ENCODE measurements around the gene ADAMTSL4.

Gene ADAMTSL4

DNA sequence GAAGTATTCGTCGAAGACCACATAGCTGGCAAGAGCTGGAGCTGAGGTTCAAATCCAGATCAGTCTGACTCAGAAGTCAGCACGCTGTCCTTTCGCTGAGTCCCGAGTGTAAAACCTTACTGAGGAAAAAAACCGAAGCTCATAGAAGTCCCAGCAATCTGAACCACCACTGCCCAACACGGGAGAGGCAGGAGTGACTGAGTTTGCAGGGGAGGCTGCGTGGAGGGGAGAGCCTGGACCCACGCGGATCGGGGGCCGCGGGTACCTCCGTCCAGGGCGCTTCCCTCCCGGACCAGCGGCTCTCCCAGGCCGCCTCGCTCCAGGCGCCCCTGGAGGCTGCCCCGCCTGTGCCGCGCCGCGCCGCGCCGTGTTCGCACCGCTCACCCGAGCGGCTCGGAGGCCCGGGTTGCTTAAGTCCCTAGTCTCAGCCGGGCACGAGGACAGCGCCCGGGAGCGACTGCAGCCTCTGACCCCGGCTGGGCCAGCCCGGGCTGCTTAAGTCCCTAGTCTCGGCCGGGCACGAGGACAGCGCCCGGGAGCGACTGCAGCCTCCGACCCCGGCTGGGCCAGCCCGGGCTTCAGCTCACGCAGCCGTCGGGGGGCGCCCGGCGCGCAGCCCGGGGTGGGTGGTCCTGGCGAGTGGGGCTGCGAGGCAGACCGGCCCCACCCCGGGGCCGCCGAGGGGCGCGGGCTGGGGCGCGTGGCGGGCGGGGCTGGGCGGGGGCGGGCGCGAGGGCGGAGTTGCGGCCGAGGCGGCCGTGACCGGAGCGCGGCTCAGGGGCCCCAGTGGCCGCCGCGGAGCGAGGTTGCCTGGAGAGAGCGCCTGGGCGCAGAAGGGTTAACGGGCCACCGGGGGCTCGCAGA, at the start of gene ADAMTSL4:
TSS of gene ADAMTSL4 (plus strand) at position 777 of the 864 bp plus-strand sequence. CDS start 2,881 bp downstream, outside the sequence.
- DNase-seq, result peak; percentile 86

DNA sequence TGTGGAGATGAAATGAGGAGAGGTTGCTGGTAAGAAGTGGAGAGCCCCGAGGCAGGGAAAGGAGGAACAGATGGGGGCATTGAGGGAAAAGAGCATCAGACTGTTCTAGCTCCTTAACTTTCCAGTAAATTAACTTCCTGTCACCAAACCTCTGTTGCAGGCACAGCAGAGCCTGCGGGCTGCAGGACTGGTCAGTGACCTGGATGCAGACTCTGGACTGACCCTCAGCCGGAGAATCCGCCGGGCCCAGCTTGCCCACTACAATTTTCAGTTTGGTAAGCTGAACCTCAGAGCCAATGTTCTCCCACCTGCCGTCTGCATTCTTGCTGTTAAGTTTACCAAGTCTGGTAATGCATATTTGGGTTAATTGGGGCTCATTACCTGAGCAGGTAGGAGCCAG, 43.8 kb upstream of the ADAMTSL4 start:
- DNase-seq, result no peak

DNA sequence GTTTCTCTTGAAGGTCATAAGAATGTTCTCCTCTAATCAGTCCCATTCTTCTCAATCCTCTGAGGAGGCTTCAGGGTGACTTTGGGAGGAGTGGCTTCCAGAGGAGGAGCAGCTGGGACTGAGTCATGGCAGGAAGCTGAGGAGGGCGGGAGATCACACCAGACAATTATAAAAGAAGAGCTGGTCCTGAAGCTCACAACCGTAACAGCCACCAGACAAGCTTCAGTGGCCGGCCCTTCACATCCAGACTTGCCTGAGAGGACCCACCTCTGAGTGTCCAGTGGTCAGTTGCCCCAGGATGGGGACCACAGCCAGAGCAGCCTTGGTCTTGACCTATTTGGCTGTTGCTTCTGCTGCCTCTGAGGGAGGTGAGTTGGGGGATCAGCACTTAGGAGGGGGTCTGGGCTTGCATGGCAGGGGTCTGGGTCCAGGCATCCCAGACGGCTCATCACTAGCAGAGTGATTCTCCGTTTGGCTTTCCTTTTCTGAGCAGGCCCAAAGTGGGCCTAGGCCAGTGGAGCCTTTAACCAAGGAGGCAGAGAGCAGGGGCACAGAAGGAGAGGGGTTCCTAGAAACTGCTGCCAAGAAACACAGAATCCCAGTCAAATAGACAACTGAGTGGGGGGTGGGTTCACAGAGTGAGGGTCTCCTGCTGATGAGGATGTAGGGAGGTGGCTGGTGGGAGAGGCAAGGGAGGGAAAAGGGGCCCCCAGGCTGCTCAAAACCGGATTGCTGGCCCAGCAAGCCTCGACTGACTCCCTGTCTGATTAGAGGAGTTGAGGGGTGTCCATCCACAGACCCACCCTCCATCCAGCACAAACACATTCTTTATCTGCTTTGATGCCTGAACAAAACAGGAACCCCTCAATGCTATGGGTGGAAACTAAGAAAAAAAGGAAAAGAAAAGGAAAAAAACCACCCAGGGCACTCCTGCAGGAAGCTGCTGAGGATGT, 41.0 kb upstream of the ADAMTSL4 start, which contains the start of gene ECM1:
TSS of gene ECM1 (plus strand) at position 198 of the 953 bp plus-strand sequence. CDS start at position 299, 101 bp downstream.
- peak; percentile 73 for DNase-seq

DNA sequence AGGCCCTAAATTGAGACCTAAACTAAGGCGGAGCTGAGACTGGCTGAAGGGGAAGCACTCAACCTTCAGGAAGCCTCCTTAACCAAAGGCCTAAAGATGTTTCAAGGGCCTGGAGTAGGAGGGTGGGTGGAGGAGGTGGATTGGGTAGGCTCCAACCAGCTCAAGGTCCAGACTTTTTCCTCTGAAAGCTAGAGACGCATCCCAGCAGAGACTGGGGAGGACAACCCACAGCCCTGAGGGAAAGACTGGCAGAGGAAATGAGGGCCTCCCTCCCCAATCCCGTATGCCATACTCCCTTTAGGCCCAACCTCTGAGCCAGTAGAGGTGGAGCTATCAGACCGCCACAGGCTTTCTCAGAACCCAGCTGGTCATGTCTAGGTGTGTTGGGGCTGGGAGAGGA, 40.2 kb upstream of the ADAMTSL4 start:
- no peak for DNase-seq

DNA sequence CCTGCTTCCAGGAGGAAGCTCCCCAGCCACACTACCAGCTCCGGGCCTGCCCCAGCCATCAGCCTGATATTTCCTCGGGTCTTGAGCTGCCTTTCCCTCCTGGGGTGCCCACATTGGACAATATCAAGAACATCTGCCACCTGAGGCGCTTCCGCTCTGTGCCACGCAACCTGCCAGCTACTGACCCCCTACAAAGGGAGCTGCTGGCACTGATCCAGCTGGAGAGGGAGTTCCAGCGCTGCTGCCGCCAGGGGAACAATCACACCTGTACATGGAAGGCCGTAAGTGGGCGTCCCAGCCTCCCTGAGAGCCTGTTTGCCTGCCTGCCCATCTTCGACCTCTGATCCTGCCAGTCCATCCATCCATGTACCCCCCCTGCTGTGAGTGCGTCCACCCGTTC, 37.7 kb upstream of the ADAMTSL4 start:
- no peak for DNase-seq

DNA sequence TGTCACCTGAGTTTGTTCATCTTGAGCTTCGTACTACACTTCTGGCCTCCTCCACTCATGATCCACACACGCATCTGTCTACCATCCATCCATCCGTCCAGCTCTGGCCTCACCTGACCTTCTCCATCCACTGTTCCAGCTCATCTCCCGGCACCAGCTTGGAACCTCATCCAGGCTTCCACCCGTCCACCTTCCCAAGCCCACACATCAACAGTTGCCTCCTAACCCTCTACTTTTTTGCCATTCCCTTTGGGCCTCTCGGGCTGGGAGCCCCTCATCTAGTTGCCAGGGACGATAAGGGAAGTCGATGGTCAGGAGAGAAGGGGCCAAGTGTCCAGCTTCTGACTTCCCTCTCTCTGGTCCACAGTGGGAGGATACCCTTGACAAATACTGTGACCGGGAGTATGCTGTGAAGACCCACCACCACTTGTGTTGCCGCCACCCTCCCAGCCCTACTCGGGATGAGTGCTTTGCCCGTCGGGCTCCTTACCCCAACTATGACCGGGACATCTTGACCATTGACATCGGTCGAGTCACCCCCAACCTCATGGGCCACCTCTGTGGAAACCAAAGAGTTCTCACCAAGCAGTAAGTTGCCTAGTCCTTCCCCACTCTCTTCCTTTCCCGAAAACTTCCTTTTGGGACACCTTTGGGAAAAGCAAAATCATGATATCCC, 37.1 kb upstream of the ADAMTSL4 start:
- no peak for DNase-seq

DNA sequence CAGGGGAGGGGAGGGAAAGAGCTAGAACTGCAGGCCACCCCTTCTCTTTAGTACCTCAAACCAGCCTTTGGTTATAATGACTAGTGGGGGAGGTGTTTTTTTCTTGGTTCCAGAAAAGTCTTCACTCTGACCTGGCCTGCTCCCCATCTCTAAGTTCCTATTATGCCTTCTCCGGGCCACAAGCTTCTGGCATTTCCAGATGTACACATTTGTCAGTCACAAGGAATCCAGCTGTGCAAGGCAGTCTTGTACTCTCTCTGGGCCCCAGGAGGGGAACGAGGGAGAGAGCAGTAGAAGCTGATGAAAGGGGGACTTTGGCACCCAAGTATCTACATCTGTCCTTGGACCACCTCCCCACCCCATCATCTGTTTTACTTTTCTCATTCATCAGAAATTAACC, 36.4 kb upstream of the ADAMTSL4 start:
- DNase-seq, result no peak

DNA sequence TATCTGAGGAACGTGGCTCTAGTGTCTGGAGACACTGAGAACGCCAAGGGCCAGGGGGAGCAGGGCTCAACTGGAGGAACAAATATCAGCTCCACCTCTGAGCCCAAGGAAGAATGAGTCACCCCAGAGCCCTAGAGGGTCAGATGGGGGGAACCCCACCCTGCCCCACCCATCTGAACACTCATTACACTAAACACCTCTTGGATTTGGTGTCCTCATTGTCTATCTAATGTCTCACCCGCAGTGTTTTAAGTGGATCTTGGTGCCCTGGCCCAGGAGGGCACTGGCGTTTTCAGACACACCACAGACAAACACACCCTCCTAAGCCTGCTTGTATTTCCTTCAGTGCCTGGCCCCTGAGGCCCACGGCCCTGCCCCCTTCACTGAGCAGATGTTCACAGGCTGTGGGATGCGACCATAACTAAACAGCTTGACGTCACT, 35.8 kb upstream of the ADAMTSL4 start:
- peak; percentile 53 for DNase-seq

DNA sequence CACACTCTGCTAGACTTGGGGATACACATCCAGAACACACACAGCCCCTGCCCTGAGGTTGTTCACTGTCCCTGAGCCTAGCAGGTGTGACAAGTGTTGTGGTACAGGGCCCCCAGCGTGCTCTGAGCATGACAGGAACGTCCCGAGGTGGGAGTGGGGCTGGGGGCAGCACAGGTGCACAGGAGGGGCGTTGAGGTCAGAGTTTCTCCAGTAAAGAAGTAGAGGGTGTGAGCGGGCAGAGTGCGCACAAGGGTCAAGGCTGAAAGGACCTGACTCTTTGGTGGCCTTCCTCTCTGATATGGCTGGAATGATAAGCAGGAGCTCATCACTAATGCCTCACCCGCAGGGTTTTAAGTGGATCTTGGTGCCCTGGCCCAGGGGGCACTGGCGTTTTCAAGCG, 34.9 kb upstream of the ADAMTSL4 start:
- no peak for DNase-seq

DNA sequence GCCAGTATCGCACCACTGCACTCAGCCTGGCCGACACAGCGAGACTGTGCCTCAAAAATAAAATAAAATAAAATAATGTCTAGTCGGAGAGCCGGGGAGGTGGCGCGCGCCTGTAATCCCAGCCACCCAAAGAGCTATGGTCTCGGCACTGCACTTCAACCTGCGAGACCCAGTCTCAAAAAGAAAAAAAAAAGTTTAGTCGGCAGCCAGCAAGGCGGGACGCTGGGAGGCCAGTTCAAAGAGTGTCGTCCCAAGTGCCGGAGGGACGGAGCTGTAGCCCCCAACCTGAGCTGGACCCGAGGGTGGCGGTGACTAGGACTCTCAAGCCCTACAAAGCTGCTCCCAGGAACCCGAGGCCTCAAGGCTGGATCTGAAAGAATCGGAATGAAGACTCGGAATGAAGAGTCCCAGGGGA, 34.3 kb upstream of the ADAMTSL4 start:
- DNase-seq, result no peak

DNA sequence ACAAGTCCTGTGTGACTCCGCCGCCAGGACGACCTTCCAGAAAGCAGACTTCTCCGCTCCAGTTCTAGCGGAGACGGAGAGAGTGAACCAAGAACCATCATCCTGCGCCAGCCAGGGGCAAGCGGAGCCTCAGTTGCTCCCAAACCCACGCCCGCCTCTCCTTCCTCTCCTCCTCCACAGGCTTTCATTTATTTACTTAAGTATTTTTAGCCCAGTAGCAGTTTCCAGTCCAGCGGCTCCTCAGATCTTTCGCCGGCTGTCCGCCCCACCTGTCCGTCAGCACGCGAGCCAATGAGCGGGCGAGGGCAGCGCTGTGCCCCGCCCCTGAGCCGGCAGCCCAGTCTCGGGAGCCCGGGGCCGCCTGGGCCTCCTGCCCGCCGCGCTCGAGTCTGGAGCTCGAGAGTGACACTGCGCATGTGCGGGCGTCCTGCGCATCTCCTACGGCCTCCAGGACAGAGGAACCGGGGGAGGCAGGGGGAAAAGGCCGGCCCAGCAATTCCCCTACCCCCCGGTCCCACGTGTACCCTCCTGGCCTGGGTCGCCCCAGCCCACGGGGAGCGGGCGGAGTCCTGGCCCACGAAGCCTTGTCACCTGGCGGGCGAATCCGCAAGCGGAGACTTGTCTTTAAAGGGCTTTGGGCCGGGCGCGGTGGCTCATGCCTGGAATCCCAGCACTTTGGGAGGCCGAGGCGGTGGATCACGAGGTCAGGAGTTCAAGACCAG, 33.7 kb upstream of the ADAMTSL4 start, which contains the start of gene FALEC:
TSS of gene FALEC (plus strand) at position 425 of the 722 bp plus-strand sequence.
- peak; percentile 98 for DNase-seq

DNA sequence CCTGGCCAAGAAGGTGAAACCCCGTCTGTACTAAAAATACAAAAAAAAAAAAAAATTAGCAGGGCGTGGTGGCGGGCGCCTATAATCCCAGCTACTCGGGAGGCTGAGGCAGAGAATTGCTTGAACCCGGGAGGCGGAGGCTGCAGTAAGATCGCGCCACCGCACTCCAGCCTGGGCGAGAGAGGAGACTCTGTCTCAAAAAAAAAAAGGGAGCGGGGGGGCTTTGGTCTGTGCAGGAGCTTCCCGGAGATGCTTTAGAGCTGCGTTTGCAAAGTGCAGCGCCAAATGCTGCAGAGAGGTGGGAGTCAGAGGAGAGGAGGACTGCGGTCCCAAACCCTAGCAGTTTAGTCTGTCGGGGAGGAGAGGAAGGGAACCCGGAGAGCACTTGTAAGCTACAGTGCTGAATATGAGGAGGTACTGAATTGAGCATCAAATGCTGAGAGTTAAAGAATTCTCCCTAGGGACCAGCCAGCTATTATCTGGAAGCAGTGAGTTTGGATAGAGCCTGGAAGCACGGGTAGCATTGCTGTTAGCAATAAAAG, 33.1 kb upstream of the ADAMTSL4 start:
- DNase-seq, result peak; percentile 42

DNA sequence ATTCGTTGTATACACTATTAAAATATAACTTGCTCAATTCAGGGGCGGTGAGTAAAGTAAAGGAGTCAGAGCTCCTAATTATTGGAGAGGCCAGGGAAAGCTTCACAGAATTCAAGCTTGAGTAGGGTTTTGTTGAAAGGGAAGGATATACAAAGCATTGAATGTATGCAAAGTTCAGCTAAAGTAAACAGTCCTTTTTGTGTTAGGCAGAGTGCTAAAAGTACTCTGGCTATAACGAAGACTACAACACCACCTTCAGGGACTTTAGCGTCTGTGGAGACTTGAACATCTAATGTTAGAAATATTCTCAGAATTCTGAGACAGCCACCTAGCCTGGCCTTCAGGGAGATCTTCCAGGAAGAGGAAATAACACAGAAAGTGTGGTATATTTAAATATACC, 32.6 kb upstream of the ADAMTSL4 start:
- DNase-seq, result peak; percentile 62

DNA sequence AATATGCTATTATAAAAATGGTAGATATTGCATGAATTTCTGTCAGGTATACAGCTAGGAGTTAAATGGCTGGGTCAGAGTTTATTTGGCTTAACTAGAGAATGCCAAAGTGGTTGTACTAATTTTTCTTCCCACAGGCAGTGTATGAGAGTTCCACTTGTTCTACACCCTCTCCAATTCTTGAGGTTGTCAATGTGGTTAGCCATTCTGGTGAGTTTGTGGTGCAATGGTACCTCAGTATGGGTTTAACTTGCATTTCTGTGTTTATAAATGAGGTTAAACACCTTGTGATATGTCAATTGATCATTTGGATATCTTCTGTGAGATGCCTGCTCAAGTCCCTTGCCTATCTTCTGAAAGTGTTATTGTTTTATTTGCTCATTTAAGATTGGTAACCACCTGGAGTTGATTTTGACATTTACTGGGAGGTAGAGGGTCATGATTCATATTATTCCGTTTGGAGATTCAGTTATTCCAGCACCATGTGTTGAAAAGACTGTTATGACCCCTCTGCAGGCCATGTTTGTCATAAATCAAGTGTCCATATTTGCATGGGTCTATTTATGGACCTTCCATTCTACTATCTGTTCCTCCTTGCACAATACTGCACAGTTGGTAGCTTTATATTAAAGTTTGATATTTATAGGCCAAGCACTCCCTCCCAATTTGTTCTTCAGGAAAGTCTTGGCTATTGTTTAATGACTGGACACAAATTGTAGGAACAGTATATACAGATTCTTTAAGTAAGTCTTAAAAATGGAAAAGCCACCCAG, 27.8 kb upstream of the ADAMTSL4 start:
- no peak for DNase-seq

DNA sequence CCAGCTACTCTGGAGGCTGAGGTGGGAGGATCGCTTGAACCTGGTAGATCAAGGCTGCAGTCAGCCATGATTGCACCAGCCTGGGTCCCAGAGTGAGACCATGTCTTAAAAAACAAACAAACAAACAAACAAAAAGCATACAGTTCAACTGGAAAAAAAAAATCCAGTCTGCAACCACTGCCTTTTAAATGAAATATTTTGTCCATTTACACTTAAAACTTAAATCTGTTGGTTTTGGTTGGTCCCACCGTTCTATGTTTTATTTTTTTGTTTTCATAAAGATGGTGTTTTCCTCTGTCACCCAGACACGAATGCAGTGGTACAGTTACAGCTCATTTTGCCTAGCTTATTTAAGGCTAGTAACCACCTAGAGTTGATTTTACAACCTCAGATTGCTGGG, 23.9 kb upstream of the ADAMTSL4 start:
- no peak for DNase-seq

DNA sequence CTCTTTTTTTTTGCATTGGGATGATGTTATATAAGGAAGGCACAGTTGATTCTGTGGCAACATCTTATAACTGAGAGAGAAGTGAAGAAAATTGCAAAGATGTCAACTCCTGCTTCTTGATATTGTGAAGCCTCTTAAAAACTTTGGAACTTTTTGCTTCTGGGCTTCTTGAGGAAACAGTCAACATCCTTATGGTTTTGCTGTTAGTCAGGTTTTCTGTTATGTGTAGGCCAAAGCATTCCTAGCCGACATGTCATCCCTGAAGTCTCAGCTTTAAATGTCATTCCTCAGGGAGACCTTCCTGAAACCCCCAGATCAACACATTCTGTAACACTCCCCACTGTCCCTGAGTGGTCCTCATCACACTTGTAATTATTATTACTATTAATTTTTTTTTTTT, 21.0 kb upstream of the ADAMTSL4 start:
- no peak for DNase-seq

DNA sequence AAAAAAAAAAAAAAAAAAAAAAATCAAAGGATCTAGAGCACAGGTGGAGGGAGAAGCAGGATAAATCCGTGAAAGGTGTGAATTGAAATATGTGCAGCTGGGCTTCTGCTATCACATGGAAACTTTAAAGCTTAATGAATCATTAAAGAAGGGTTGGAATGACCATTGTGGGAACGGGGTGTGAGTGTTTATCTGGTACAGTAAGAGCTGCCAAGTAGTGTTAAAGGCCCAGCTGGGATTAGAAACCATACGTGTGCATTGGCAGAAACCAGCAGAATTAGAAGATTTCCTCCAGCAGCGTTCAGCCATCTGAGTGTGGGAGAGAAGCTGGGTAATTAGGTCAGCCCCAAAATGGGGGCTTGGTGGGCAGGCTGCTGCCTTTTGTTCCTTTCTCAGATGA, 20.2 kb upstream of the ADAMTSL4 start:
- peak; percentile 24 for DNase-seq

DNA sequence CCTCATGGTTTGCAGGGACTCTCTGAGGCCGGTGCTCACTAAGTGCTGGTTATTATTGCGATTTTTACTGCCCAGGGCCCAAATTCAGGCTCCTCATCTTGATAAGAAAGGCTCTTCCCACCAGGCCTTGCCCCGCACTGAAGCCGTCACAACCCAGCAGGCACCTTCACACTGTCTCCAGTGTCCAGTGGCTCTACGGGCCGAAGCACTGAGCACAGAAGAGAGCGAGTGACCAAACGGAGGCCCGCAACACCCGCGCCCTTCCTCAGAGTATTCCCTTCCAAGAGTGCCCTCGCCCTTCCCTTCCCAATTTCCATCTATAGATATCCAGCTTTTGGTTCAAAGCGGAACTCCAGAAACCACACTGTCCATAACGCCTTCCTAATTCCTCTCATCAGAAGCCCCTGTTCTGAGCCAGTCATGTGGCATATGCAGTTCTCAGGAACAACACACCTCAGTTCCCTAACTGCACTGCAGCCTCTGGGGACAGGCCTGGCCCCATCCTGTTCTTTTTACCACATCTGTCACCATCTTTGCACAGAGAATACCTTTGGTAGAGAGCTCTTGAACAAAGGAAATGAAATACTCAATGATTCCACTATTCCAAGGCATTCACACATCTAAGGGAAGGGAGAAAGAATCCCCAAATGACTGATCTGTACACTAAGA, 18.6 kb upstream of the ADAMTSL4 start:
- DNase-seq, result no peak

DNA sequence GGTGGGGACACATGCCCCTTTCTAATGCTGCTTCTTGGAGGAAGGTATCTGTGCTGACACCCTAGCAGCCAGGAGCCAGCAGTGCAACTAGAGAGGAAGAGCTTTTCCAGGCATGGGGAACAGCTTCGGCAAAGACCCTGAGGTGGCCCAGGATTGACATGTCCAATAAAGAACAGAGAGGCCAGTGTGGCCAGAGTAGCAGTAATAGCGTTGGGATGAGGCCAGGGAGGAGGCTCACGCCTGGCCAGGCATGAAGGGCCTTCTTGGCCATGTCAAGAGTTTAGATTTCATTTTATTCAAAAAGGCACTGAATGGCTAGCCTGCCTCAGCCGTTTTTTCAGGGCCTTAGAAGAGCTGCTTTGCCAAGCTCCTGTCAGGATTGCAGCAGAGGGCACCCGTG, 16.3 kb upstream of the ADAMTSL4 start:
- DNase-seq, result no peak

DNA sequence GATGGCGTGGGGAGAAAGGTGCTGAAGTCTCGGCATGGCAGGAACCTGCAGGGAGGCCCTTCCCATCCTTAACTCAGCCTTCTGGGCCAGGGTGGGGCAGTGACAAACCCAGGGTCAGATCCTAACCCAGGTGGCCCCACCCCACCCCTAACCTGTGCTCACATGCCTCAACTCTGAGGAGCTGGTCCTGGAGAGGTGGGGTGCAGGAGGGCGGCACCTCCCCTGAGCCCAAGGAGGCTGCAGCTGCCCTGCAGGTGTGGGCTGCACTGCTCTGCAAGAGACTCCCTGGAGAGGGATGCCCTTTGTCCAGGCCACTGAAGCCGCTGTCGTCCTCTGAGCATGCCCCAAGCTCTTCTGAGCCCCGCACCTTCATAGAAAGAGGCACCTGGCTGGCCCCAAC, 15.2 kb upstream of the ADAMTSL4 start:
- no peak for DNase-seq
